ENCODE measurements around the gene ESRRA.

The ESRRA gene

DNA sequence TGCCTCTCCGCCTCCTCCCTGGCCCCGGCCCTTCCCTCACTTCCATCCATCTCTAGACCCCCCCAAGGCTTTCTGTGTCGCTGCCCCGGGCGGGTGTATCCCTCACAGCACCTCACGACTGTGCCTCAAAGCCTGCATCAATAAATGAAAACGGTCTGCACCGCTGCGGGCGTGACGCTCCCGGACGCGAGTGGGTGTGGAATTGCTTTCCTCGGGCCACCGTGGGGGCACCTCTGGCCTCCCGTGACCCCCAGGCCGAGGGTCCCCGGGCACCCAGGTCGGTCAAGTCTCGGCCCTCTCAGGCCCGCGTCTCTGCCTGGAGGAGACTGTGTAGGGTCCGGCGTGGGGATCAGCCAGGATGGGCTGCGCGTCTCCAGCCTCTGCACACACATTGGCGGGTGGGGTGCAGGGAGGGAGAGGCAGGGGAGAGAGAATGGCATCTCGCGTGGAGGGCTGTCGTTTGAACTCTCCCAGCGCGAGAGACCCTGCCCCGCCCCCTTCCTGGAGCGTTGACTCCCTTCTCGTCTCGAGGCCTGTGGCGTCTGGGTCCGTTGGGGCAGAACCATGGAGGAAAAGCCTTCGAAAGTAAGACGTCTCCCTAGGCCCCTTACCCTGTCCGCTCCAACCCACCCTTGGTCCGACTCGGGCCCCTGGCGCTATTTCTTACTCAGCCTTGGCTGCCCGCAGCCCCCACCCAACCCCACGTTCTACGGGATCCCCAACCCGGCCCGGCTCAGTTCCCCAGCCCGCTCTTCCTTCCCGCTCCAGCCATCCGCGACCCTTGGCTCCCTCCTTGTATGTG is 5.3 kb upstream of the ESRRA start, which contains the start of gene CATSPERZ:
Gene CATSPERZ, plus strand, starts transcription at position 512 of the 802 bp plus-strand sequence. Its CDS starts 53 bp downstream, at position 565.
- H3K9me3 ChIP-seq (ENCODE audit: control extremely low read depth in 1 of 5, control insufficient read depth in 4 of 5, insufficient read depth in 2 of 5, low read depth in 1 of 5, low read length in 4 of 5) = no peaks in the 10 kb centered on the region
- CTCF ChIA-PET = interaction anchor here (0.8 to 5.4 kb wide), 19 partner anchors 9 to 118 kb away, joined by 3 to 123 read pairs (median 5); partner anchors contain the start of genes FERMT3, GPR137, KCNK4 and PLCB3
- H3K36me3 ChIP-seq (ENCODE audit: control insufficient read depth in 4 of 4, insufficient read depth in 4 of 4, low read length in 3 of 4) = no peaks in the 10 kb centered on the region
- H3K4me1 ChIP-seq (ENCODE audit: control extremely low read depth in 1 of 4, control insufficient read depth in 4 of 4, insufficient read depth in 4 of 4, low read length in 3 of 4) = peaks cover 0 to 47% (median 39%) of the 10 kb centered on the region in 4 experiments
- peak in 1 of 3 donors; percentile 26 for DNase-seq
- peaks cover 11 to 65% (median 49%) of the 10 kb centered on the region in 5 experiments for H3K27me3 ChIP-seq (replicated peaks in 2 of 5; ENCODE audit: control insufficient read depth in 4 of 5, insufficient read depth in 5 of 5, low read length in 4 of 5)
- no peak within 1 kb of the TSS for H3K27ac ChIP-seq (ENCODE audit: insufficient read depth in 1 of 2, low read depth in 1 of 2, low read length in 2 of 2, poor library complexity in 1 of 2, severe bottlenecking in 2 of 2)
- peak within 1 kb of the TSS in 6 of 7 experiments; percentile 20 to 67 (median 45) for H3K4me3 ChIP-seq (ENCODE audit: control insufficient read depth in 1 of 7, extremely low read depth in 1 of 7, insufficient read depth in 4 of 7, low read depth in 2 of 7, low read length in 6 of 7)
- 3% methylated on average over 48 of the region's 54 CpGs for WGBS (ENCODE audit: insufficient coverage)
- POLR2A ChIA-PET = no interaction called here

DNA sequence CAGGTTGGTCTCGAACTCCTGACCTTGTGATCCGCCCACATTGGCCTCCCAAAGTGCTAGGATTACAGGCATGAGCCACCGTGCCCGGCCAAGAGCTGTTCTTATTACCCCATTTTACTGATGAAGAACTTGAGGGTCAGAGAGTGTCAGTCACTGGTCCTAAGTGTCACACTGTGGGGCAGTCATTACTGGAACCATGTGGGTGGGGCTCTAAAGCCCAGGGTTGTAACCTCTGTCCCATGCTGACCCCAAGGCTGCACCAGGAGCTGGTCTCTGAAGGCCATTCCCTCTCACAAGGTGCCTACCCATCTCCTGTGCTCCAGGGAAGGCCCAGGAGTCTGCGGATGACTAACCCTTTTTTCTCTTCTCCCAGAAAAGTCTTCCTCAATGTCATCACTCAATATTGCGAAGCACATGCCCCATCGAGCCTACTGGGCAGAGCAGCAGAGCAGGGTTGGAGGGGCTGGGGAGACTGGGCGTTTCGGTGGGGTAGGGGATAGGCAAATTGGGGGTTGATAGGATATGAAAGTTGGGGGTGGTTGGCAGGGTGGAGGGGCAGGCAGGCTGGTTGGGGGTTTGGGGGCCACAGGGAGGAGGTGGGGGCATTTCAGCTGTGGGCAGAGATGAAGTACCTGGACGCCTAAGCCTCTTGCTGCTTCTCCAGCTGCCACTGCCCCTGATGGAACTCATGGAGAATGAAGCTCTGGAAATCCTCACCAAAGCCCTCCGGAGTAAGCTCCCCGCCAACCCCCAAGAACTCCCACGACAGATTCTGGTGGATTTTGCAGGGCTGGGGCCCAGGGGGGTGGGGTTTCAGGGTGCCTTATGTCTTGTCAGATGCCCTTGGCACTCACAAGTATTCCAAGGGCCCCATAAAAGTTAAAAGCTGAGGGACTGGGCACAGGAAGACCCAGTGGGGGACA is 2.0 kb upstream of the ESRRA start:
- DNase-seq = no peak
- CTCF ChIA-PET = interaction anchor here (0.8 to 5.4 kb wide), 23 partner anchors 13 to 137 kb away, joined by 3 to 123 read pairs (median 5); partner anchors contain the start of genes FERMT3, KCNK4, MACROD1 and PLCB3
- POLR2A ChIA-PET = interaction anchor here (1.1 to 2.5 kb wide), 5 partner anchors 14 to 99 kb away, joined by 5 to 26 read pairs (median 12); partner anchors contain the start of genes CCDC88B, FERMT3, PRDX5 and TRMT112
- WGBS (ENCODE audit: insufficient coverage) = 93% methylated on average over 8 of the region's 13 CpGs
- H3K27me3 ChIP-seq (replicated peaks in 2 of 5; ENCODE audit: control insufficient read depth in 4 of 5, insufficient read depth in 5 of 5, low read length in 4 of 5) = peaks cover 0 to 32% (median 20%) of the 10 kb centered on the region in 5 experiments
- H3K4me3 ChIP-seq (ENCODE audit: control insufficient read depth in 1 of 7, extremely low read depth in 1 of 7, insufficient read depth in 4 of 7, low read depth in 2 of 7, low read length in 6 of 7) = peak overlapping the region in 1 of 7 experiments; percentile 77
- H3K36me3 ChIP-seq (ENCODE audit: control insufficient read depth in 4 of 4, insufficient read depth in 4 of 4, low read length in 3 of 4) = peaks cover 0 to 5% (median 2%) of the 10 kb centered on the region in 4 experiments
- H3K27ac ChIP-seq (ENCODE audit: insufficient read depth in 1 of 2, low read depth in 1 of 2, low read length in 2 of 2, poor library complexity in 1 of 2, severe bottlenecking in 2 of 2) = no peak overlapping the region
- H3K9me3 ChIP-seq (ENCODE audit: control extremely low read depth in 1 of 5, control insufficient read depth in 4 of 5, insufficient read depth in 2 of 5, low read depth in 1 of 5, low read length in 4 of 5) = no peaks in the 10 kb centered on the region
- H3K4me1 ChIP-seq (ENCODE audit: control extremely low read depth in 1 of 4, control insufficient read depth in 4 of 4, insufficient read depth in 4 of 4, low read length in 3 of 4) = peaks cover 7 to 49% (median 45%) of the 10 kb centered on the region in 4 experiments

- Histone ChIP-seq H3K27ac (ENCODE audit: insufficient read depth in 1 of 2, low read depth in 1 of 2, low read length in 2 of 2, poor library complexity in 1 of 2, severe bottlenecking in 2 of 2) (no peak overlapping the region), H3K36me3 (ENCODE audit: control insufficient read depth in 4 of 4, insufficient read depth in 4 of 4, low read length in 3 of 4) (peaks cover 0 to 5% (median 2%) of the 10 kb centered on the region in 4 experiments), H3K27me3 (replicated peaks in 2 of 5; ENCODE audit: control insufficient read depth in 4 of 5, insufficient read depth in 5 of 5, low read length in 4 of 5) (peaks cover 0 to 26% (median 15%) of the 10 kb centered on the region in 5 experiments), H3K4me3 (ENCODE audit: control insufficient read depth in 1 of 7, extremely low read depth in 1 of 7, insufficient read depth in 4 of 7, low read depth in 2 of 7, low read length in 6 of 7) (peak overlapping the region in 5 of 7 experiments; percentile 77 to 92 (median 85)), H3K9me3 (ENCODE audit: control extremely low read depth in 1 of 5, control insufficient read depth in 4 of 5, insufficient read depth in 2 of 5, low read depth in 1 of 5, low read length in 4 of 5) (no peaks in the 10 kb centered on the region), H3K4me1 (ENCODE audit: control extremely low read depth in 1 of 4, control insufficient read depth in 4 of 4, insufficient read depth in 4 of 4, low read length in 3 of 4) (peaks cover 7 to 49% (median 45%) of the 10 kb centered on the region in 4 experiments)
- 63% methylated on average over 2 of the region's 5 CpGs for WGBS (ENCODE audit: insufficient coverage)
- no peak for DNase-seq
- ChIA-PET CTCF (interaction anchor here (0.8 to 5.4 kb wide), 25 partner anchors 13 to 138 kb away, joined by 3 to 123 read pairs (median 4); partner anchors contain the start of genes DNAJC4, FERMT3, KCNK4 and MACROD1), POLR2A (interaction anchor here (0.7 to 2.5 kb wide), 6 partner anchors 14 to 100 kb away, joined by 3 to 26 read pairs (median 9); partner anchors contain the start of genes CCDC88B, FERMT3, PRDX5 and TRMT112)
Observed at GRCh38 chr11:64304032-64304315, 1.4 kb upstream of the ESRRA start.

GRCh38 chr11:64304316-64305072 is 830 bp upstream of the ESRRA start:
- peaks cover 0 to 5% (median 2%) of the 10 kb centered on the region in 4 experiments for H3K36me3 ChIP-seq (ENCODE audit: control insufficient read depth in 4 of 4, insufficient read depth in 4 of 4, low read length in 3 of 4)
- under 1% methylated on average over 35 of the region's 46 CpGs for WGBS (ENCODE audit: insufficient coverage)
- no peaks in the 10 kb centered on the region for H3K9me3 ChIP-seq (ENCODE audit: control extremely low read depth in 1 of 5, control insufficient read depth in 4 of 5, insufficient read depth in 2 of 5, low read depth in 1 of 5, low read length in 4 of 5)
- H3K4me1 ChIP-seq (ENCODE audit: control extremely low read depth in 1 of 4, control insufficient read depth in 4 of 4, insufficient read depth in 4 of 4, low read length in 3 of 4) = peaks cover 7 to 44% (median 40%) of the 10 kb centered on the region in 4 experiments
- H3K27me3 ChIP-seq (replicated peaks in 2 of 5; ENCODE audit: control insufficient read depth in 4 of 5, insufficient read depth in 5 of 5, low read length in 4 of 5) = peaks cover 0 to 20% (median 13%) of the 10 kb centered on the region in 5 experiments
- H3K4me3 ChIP-seq (ENCODE audit: control insufficient read depth in 1 of 7, extremely low read depth in 1 of 7, insufficient read depth in 4 of 7, low read depth in 2 of 7, low read length in 6 of 7) = peak overlapping the region; percentile 52 to 92 (median 78)
- ChIA-PET CTCF (interaction anchor here (0.8 to 5.4 kb wide), 28 partner anchors 12 to 139 kb away, joined by 3 to 123 read pairs (median 4); partner anchors contain the start of genes BAD, DNAJC4, FERMT3 and FKBP2), POLR2A (interaction anchor here (0.6 to 2.5 kb wide), 8 partner anchors 13 to 100 kb away, joined by 3 to 26 read pairs (median 6); partner anchors contain the start of genes CCDC88B, FERMT3, PRDX5 and TRMT112)
- H3K27ac ChIP-seq (ENCODE audit: insufficient read depth in 1 of 2, low read depth in 1 of 2, low read length in 2 of 2, poor library complexity in 1 of 2, severe bottlenecking in 2 of 2) = peak overlapping the region; percentile 40 to 82
- peak; percentile 90 to 94 (median 91) for DNase-seq

DNA sequence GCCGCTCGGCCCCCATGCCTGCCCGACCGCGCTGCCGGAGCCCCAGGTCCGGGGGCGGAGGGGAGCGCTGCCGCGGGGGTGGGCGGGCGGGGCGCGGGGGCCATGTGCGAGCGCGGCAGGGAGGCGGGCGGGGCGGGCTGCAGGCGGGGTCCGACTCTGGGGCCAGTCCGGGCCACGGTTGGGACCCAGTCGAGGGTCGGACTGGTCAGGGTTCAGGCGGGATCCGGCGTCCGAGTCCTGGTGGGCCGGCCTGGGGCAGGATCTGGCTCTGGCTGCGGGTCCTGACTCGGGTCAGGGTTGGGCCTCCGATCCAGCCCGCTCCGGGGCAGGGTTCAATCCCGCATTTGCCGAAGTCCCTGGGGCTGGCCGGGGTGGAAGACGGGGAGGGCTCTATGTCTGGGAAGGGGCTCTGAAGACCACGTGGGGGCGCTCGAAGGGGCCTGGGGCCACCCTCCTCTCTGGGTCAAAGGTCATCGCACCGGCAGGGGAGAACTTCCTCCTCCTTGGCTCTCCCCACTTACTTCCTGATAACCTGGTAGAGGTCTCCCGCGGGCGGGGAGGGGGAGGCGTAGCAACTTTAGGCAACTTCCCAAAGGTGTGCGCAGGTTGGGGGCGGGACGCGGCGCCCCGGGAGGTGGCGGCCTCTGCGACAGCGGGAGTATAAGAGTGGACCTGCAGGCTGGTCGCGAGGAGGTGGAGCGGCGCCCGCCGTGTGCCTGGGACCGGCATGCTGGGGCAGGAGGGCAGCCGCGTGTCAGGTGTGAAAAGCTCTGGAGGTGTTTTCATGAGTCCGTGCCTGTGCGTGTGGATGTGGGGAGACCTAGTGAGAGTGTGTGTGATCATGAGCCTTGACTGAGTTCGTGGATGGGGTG is 603 bp downstream of the ESRRA start:
- 0% methylated on average over 32 of the region's 71 CpGs for WGBS (ENCODE audit: insufficient coverage)
- peaks cover 7 to 30% (median 25%) of the 10 kb centered on the region in 4 experiments for H3K4me1 ChIP-seq (ENCODE audit: control extremely low read depth in 1 of 4, control insufficient read depth in 4 of 4, insufficient read depth in 4 of 4, low read length in 3 of 4)
- H3K27ac ChIP-seq (ENCODE audit: insufficient read depth in 1 of 2, low read depth in 1 of 2, low read length in 2 of 2, poor library complexity in 1 of 2, severe bottlenecking in 2 of 2) = peak overlapping the region in 1 of 2 experiments; percentile 60
- peaks cover 0 to 6% (median 4%) of the 10 kb centered on the region in 5 experiments for H3K27me3 ChIP-seq (replicated peaks in 2 of 5; ENCODE audit: control insufficient read depth in 4 of 5, insufficient read depth in 5 of 5, low read length in 4 of 5)
- POLR2A ChIA-PET = interaction anchor here (1.3 to 2.5 kb wide), 3 partner anchors 12 to 99 kb away, joined by 7 to 26 read pairs (median 14); partner anchors contain the start of genes FERMT3, PRDX5 and TRMT112
- H3K4me3 ChIP-seq (ENCODE audit: control insufficient read depth in 1 of 7, extremely low read depth in 1 of 7, insufficient read depth in 4 of 7, low read depth in 2 of 7, low read length in 6 of 7) = peak overlapping the region; percentile 58 to 82 (median 72)
- DNase-seq = peak; percentile 58 to 71 (median 62)
- CTCF ChIA-PET = interaction anchor here (1.4 to 2.8 kb wide), 4 partner anchors 11 to 35 kb away, joined by 3 to 14 read pairs (median 13); partner anchors contain the start of genes PRDX5 and TRMT112
- peaks cover 0 to 8% (median 2%) of the 10 kb centered on the region in 4 experiments for H3K36me3 ChIP-seq (ENCODE audit: control insufficient read depth in 4 of 4, insufficient read depth in 4 of 4, low read length in 3 of 4)
- no peaks in the 10 kb centered on the region for H3K9me3 ChIP-seq (ENCODE audit: control extremely low read depth in 1 of 5, control insufficient read depth in 4 of 5, insufficient read depth in 2 of 5, low read depth in 1 of 5, low read length in 4 of 5)
